Measurements from ENCODE around the gene WNK4.
"Not testable (repeated sequence)": the region's sequence is repeated elsewhere in the genome, so short reads cannot be mapped to it uniquely, and the experiment has no call there.

WNK4 gene

DNA sequence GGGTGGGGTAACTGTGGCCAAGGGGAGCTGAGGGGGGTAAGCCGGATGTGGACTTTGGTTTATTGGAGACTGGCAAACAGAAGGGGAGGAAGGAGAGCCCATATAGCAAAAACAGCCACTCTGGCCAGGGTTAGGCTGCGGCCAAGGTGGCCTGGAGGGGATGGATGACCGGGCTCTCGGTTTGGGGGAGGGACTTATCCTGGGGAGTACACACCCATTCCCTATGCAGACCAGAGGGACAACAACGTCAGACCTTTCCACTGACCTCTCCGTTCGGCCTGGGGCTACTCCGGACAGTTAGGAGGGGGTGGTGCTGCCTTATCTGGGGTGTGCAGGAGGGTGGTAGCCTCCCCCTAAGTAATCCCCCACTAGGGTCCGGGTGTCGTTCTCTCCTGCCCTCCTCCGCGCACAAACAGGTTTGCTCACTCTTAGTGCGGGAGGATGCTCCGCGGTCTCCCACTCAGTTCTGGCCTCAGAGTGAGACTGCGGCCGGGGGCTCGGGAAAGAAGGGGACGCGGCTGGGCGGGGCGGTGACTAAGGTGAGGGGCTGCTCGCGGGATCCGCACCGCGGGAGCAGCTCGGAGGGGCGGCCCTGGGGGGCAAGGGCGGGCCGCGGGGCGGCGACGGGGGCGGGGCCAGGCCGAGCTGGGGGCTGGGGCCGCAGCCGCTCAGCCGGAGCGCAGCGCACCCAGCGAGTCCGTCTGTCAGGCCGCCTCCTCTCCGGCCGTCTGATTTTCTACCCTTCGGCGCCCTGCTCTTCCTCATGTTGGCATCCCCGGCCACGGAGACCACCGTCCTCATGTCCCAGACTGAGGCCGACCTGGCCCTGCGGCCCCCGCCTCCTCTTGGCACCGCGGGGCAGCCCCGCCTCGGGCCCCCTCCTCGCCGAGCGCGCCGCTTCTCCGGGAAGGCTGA, at the start of gene WNK4:
Gene WNK4 (plus strand): TSS at position 675 of the 915 bp plus-strand sequence. CDS start 89 bp downstream, at position 764.
- in situ Hi-C loops (cut with HindIII; ENCODE audit: low sequenced_read_pairs) = no loop called here

DNA sequence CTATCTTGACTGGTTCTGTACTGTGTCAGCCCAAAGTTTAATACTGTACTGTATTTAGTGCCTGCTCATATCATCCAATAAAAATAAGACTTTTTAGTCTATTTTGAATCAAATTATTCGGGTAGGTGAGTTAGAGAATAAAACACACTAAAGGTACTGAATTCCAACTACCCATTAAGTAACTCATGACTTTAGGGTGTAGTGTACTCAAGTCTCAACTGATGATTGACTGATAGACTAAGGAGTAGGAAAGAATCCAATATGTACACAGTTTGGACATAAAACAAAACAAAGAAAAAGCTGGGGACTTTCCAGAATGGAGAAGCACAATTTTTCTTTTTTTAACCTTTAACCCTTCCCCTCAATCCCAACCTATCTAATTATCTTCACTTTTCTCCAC, 39.7 kb upstream of the WNK4 start:
- in situ Hi-C loops (cut with HindIII; ENCODE audit: low sequenced_read_pairs) = loop anchor here (5.0 kb wide), 1 partner anchor 53 kb away; no protein-coding TSS in a partner anchor

DNA sequence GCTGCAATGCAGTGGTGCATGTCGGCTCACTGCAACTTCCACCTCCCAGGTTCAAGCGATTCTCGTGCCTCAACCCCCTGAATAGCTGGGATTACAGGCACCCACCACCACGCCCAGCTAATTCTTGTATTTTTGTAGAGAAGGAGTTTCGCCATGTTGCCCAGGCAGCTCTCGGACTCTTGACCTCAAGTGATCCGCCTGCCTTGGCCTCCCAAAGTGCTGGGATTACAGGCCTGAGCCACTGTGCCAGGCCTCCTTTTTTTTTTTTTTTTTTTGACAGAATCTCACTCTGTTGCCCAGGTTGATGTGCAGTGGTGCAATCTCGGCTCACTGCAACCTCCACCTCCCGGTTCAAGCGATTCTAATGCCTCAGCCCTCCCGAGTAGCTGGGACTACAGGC, 37.5 kb upstream of the WNK4 start:
- in situ Hi-C loops (cut with HindIII; ENCODE audit: low sequenced_read_pairs) = loop anchor here (5.0 kb wide), 1 partner anchor 56 kb away; no protein-coding TSS in a partner anchor

DNA sequence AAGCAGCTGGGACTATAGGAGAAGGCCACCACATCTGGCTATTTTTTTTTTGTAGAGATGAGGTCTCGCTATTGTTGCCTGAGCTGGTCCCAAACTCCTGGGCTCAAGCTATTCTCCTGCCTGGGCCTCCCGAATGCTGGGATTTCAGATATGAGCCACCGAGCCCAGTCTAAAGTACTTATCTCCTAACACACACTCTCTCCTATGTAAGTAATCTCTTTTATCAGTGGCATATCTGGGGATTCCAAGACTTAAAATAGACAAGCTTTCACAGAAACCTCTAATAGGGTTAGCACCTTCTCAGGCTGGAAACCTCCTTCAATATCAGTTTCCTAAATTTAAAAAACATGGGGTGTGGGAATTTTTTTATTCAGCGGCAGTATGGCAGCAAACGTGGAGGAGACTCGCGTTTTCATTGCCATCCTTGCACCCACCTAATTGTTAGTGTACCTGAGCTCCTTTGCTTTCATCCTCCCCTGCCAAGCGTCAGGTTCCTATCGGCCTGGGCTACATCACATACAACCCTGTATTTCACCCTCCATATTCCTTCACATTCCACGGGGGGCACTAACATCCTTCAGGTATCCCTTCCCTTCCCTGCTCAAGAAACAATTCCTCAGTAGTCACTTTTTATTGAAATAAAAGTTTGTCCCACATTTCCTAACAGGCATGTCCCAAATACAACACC, 36.7 kb upstream of the WNK4 start:
- in situ Hi-C loops (cut with HindIII; ENCODE audit: low sequenced_read_pairs) = loop anchor here (5.0 kb wide), 1 partner anchor 56 kb away; no protein-coding TSS in a partner anchor

DNA sequence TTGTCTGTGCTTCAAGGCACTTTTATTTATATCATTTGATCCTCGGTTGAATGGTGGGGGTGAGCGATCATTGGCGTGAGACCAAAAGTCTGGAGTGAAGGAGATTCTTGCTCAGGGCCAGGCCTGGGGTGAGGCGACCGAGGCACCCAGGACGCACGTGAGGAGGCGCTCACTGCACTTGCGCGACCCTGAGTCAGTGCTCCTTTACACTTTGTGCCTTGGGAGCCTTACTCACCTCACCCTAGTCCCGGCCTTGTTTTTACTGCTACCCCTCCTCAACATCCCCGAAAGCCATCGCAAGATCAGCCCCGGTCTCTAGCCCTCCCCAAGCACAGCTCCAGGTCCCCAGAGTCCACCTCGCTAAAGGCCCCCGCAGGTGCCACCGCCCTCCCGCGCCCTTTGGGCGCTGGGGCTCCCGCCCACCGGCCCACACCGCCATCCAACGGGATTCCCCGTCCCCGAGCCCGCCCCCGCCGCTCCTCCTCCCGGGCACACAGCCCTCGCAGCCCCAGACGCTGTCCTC, 36.1 kb upstream of the WNK4 start:
- in situ Hi-C loops (cut with HindIII; ENCODE audit: low sequenced_read_pairs) = loop anchor here (5.0 kb wide), 1 partner anchor 57 kb away; no protein-coding TSS in a partner anchor

DNA sequence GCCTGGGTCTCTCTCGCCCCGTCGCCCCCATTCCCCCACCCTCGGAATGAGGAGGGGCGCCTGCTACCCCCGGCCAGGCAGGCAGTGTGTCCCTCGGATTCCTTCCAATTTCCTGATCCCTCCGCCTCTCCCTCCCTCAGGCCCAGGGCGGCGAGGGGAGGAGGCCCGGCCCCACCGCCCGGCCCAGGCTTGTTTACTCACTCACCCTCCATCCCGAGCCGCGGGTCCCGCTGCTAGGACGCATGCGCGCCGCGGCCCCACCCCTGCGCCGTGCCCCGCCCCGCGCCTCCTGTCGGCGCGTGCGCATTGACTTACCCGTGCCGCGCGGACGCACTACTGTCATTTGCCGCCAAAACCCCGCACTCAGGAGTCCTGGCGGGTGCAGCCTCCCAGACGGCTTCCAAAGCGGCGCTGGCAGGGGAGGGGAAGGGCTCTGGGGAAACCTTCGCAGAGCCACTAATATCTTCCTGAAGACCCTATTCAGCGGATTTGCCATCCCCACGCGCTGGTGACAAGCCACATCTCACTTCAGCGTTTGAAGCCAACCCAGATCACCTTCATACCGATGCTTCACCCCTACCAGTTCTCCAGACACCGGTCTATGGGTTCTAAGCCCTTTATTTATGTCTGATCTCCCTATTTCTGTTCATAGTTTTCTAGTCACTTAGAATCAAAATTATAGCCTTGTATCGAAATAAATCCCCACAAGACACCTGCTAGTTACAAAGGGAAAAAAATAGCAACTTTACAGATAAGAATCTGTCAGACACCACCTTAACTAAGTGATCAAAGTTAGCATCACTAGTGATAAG, 35.4 kb upstream of the WNK4 start, which contains the start of gene EZH1:
Gene EZH1 (minus strand): TSS at position 235 of the 812 bp plus-strand sequence. CDS start 16,099 bp downstream, outside the sequence.
- in situ Hi-C loops (cut with HindIII; ENCODE audit: low sequenced_read_pairs) = loop anchor here (5.0 kb wide), 1 partner anchor 58 kb away; no protein-coding TSS in a partner anchor

DNA sequence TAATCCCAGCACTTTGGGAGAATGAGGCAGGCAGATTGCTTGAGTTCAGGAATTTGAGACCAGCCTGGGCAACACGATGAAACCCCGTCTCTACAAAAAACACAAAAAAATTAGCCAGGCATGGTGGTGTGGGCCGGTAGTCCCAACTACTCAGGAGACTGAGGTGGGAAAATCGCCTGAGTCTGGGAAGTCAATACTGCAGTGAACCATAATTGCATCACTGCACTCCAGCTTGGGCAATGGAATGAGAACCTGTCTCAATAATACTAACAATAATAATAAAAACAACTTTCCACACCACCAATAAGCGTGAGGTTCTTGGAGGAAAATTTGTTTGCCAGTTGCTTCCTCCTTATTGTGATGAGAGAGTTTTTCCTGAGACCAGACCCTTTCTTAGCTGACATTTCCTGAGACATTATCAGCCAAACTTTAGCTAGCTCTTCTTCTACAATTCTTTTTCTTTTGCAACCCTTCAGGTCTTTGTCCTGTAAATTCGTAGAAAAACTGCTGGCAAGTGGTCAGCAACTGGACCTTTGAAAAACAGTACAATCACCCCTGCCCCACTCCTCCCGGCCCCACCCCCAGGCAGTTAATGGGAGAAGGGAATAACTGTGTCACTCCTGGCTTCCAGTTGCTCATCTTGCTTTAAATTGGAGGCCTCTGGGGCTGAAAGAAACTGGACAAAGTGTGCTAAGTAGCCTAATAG, 32.1 kb upstream of the WNK4 start:
- in situ Hi-C loops (cut with HindIII; ENCODE audit: low sequenced_read_pairs) = no loop called here

DNA sequence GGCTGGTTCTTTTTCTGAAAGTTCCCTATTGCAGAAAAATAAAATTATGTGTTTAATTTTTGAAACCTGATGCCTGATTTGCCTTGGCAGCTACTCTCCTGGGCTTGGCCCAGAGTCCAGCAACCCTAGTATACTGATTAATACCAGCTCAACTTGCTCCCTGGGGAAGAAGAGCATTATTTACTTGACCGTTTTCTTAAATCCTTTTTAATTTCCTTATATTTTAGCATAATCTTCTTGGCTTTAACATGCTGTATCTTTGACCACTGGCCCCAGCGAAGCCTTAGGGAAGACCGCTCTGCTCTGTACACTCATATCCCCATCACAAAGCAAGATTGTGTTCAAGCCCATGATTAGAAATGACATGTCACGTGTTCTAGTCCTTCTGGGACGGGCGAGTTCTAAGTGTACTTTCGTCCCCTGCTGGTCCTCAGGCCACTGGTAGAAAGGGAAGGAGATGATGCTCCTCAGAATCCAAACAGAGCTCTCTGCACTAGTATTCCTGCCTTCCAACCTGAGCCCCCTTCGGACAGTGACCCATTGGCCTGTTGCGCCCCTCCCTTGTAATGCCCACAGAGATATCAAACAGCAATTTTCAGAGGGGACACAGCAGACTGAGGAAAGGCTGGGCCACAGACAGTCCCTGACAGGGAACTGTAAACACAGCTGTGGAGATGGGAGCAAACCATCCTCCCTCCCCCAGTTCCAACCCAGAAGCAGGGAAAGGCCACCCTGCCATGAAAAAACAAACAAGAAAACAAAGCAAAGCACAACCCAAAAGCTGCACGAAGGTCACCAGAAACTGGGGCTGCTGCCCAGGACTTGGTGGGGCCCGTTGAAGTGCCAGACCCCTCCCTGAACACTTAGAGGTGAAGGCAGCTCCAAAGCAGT, 31.3 kb upstream of the WNK4 start:
- in situ Hi-C loops (cut with HindIII; ENCODE audit: low sequenced_read_pairs) = no loop called here

DNA sequence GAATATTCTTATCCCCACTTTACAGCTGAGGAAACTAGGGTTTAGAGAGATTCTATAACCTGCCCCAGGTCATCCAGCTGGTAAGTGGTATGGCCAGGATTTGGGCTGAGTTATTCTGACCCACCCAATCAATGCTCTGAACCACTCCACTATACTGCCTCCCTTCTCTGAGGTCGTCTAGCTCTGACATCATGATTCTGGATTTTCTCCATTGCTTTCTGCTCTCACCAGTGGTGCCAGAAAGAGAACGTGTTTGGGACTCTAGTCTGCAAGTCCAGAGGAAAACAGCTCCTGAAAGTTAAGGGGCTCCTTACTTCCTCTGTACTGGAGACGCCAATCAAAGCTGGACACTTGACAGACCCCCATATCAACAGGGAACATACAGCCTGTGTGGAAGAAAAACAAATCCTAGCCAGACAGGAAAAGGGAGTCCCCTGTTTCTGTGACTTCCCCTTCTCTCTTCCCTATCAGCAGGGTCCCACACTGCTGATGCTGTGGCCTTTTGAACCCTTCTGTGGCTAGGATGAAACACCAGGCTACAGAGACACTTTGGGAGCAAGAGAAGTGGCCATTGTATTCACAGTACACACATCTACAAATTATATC, 29.6 kb upstream of the WNK4 start:
- in situ Hi-C loops (cut with HindIII; ENCODE audit: low sequenced_read_pairs) = no loop called here

DNA sequence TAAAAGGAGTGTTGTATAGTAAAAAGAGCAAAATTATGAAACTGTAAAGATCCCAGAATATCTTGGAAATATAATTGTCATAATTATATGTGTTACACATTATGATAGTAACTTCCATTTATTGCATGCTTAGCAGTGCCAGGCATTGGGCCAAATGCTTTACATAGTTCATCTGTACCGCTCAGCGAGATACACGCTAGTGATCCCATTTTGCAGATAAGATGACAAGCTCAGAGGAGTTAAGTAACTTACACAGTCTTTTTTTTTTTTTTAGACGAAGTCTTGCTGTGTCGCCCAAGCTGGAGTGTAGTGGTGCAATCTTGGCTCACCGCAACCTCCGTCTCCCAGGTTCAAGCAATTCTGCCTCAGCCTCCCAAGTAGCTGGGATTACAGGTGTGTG, 28.8 kb upstream of the WNK4 start:
- in situ Hi-C loops (cut with HindIII; ENCODE audit: low sequenced_read_pairs) = no loop called here

DNA sequence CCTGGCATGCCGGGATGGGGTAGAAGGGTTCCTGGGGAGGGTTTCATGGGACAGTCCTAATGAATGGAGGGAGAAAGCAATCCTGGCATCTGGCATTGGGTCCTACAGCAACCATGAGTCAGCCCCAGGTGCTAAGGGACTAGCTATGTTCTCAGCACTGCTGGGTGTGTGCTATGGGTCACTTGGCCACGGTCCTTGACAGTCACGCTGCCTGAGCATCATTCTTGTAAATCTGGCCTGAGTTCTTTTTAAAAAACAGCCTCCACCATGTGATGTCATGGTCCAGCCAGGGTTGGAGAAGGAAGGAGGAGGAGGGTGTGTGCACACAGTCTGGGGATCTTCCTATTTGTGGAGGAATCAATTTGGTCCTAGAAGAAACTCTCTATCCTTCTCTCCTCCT, 25.6 kb upstream of the WNK4 start:
- in situ Hi-C loops (cut with HindIII; ENCODE audit: low sequenced_read_pairs) = no loop called here

DNA sequence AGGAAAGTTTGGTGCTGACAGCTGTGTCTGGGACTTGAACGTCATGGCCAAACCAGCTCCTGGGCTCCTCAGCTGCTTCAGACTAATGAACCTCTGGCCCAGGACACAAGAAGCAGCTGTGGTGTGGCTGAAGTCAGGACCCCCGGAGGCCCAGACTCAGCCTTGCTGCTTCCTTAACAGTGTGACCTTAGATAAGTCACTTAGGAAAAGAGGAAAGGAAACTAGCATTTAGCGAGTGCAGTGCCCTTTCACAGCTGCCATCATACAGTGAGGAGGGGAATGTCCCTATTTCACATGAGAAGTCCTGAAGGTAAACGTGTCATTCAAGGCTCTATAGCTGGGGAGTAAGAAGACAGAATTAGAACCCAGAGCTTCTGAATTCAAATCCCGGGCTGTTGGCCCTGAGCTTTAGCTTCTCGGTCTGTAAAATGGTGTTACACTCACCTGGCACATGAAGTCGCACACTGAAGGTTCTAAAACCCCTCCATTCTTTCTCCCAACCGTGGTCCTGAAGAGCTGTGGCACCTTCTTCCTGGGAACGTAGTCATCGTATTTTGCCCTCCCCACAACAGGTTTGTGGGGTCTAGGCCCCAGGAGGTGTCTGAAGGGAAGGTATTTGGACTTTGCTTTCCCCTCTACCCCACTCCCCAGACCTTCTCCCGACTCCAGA, 20.3 kb upstream of the WNK4 start:
- in situ Hi-C loops (cut with HindIII; ENCODE audit: low sequenced_read_pairs) = no loop called here

DNA sequence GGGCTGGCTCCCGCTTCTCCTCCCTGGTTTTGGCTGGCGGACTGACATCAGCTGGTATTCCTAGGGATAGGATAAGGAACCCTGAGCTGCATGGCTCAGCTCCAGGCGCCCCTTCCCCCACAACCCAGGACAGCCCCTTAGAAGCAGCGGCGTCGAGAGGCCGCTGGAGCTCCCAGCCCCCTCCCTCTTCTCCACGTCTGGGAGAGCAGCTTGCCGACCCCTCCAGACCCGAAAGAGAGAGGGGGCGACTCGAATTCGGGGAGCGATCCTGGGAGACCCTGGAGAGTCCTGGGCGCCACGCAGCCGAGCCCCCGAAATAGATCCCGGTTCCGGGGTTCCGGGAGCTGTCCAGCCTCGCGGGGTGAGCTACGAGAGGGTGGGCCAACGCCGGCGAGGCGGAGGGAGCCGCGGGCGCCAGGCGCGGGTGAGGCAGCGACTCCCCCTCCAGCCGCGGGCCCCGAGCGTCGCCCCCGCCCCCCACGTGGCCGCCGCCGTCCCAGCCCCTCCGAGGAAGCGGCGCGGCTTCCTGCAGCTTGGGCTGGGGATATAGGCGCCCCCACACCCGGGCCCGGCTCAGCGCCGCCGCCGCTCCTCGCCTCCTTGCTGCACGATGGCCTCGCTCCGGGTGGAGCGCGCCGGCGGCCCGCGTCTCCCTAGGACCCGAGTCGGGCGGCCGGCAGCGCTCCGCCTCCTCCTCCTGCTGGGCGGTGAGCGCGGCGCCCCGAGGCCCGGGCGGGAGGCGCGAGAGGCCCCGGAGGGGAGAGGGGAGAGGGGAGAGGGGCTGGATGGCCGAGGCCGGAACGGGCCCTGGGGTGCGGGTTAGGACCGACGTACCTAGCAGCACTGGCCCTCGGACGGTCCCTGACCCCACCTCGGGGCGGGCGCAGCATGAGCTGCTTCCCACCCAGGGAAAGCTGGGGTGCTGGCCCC, 19.5 kb upstream of the WNK4 start, which contains the start of gene RAMP2:
Gene RAMP2 (plus strand): TSS at position 576 of the 930 bp plus-strand sequence. CDS start 35 bp downstream, at position 611.
- in situ Hi-C loops (cut with HindIII; ENCODE audit: low sequenced_read_pairs) = no loop called here

DNA sequence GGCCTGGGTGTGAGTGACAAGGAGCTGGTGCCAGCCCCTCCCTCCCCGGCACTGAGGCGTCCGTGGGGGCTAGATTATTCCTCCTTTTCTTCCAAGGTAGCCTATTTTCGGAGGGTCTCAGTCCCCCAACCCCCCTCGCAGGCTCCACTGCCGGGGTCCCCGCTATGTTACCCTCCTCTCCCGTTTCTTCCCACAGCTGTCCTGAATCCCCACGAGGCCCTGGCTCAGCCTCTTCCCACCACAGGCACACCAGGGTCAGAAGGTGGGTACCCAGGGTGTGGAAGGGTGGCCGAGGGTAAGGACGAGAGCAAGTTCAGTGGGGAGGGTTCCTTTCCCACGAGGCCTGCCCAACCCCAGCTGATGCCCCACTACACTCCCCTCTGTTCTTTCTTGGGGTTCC, 18.8 kb upstream of the WNK4 start:
- in situ Hi-C loops (cut with HindIII; ENCODE audit: low sequenced_read_pairs) = no loop called here

DNA sequence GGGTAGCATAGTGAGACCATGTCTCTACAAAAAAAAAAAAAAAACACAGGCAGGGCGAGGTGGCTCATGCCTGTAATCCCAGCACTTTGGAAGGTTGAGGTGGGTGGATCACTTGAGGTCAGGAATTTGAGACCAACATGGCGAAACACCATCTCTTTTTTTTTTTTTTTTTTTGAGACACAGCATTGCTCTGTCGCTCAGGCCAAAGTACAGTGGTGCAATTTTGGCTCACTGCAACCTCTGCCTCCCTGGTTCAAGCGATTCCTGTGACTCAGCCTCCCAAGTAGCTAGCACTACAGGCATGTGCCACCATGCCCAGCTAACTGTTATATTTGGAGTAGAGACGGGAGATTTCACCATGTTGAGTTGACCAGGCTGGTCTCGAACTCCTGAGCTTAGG, 14.3 kb upstream of the WNK4 start:
- in situ Hi-C loops (cut with HindIII; ENCODE audit: low sequenced_read_pairs) = no loop called here

DNA sequence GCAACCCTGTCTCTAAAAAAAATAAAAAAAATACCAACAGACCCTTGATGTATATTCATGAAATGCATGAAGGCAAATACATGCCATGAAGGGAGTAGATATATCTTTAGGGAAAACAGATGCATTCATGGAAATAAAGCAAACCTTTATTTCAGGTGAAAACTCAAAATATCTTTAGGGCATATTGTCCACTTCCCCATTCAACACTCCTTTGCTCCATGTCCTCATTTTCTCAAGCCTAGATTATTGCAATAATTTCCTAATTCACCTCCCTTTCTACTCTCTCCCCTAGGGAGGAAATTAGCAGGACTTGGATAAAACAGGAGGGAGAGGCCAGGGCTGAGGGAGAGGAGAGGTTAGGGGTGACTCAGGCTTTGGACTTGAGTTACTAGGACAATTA, 12.9 kb upstream of the WNK4 start:
- in situ Hi-C loops (cut with HindIII; ENCODE audit: low sequenced_read_pairs) = no loop called here

DNA sequence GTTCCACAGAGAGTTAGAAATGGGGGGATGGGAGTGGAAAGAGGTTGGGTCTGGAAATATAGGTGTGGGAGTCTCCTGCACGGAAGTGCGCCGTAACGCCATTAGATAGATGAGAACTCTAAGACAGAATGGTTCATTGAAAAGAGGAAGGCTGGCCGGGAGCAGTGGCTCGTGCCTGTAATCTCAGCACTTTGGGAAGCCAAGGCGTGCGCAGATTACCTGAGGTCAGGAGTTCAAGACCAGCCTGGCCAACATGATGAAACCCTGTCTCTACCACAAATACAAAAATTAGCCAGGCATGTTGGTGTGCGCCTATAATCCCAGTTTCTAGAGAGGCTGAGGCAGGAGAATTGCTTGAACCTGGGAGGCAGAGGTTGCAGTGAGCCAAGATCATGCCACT, 12.4 kb upstream of the WNK4 start:
- in situ Hi-C loops (cut with HindIII; ENCODE audit: low sequenced_read_pairs) = not testable (repeated sequence)
